CD4-positive, alpha-beta memory T cell (primary cell): ENCODE results near the gene ANKRD39. TPM values are rescaled to one million over a fixed set of nuclear protein-coding genes. Genes with fewer than 3 reads are reported as not detected.

Source experiments
- CTCF ChIA-PET: fragments of 350-600 bp; sonication (Branson Sonifier 250); formaldehyde crosslinking; loops from one replicate; lab custom pipeline; 2021; ENCODE audit warnings: inconsistent platforms; ENCODE audit not compliant: partially characterized antibody; lab: Charles Lee
- POLR2A ChIA-PET: fragments of 350-600 bp; sonication (Branson Sonifier 250); formaldehyde crosslinking; loops from one replicate; lab custom pipeline; 2021; ENCODE audit not compliant: partially characterized antibody; lab: Charles Lee
- DNase-seq, 5 donors: peaks; one replicate each; pipeline versions ENCODE4 v3.0.0 to v3.0.0-alpha.2; 2020 to 2022; ENCODE audit warnings: mixed read lengths in 1 of 5
- H3K27ac ChIP-seq: one replicate; pipeline ENCODE4 v1.7.0; 2013; ENCODE audit warnings: low read depth, low read length
- H3K27me3 ChIP-seq: 2 replicates; pipeline ENCODE4 v1.7.0; 2013; ENCODE audit warnings: mild to moderate bottlenecking, low read length, moderate library complexity; ENCODE audit not compliant: insufficient read depth
- H3K36me3 ChIP-seq: 2 replicates; pipeline ENCODE4 v1.7.0; 2013; ENCODE audit warnings: mild to moderate bottlenecking, low read length, moderate library complexity; ENCODE audit not compliant: insufficient read depth
- H3K4me1 ChIP-seq: 2 replicates; pipeline ENCODE4 v1.7.0; 2013; ENCODE audit warnings: mild to moderate bottlenecking, low read length, moderate library complexity; ENCODE audit not compliant: insufficient read depth
- H3K4me3 ChIP-seq, 2 donors: one replicate each; pipeline ENCODE4 v1.7.0; 2013; ENCODE audit warnings: low read length in 2 of 2, mild to moderate bottlenecking in 1 of 2
- H3K9me3 ChIP-seq, 2 donors: one replicate each; pipeline ENCODE4 v1.7.0; 2013; ENCODE audit warnings: low read length in 2 of 2, control low read depth in 1 of 2; ENCODE audit not compliant: control insufficient read depth in 1 of 2
- H3K27ac Mint-ChIP-seq, 7 donors: one replicate each; pipeline ENCODE4 v1.8.0; 2020 to 2021; ENCODE audit warnings: mixed read lengths in 7 of 7, mild to moderate bottlenecking in 6 of 7, inconsistent platforms in 3 of 7, moderate library complexity in 3 of 7
- H3K27me3 Mint-ChIP-seq, 2 donors: one replicate each; pipeline ENCODE4 v1.8.0; 2020 to 2021; ENCODE audit warnings: mixed read lengths in 2 of 2
- H3K36me3 Mint-ChIP-seq, 2 donors: one replicate each; pipeline ENCODE4 v1.8.0; 2020 to 2021; ENCODE audit warnings: mixed read lengths in 2 of 2, inconsistent platforms in 1 of 2, mild to moderate bottlenecking in 1 of 2
- H3K4me1 Mint-ChIP-seq, 4 donors: one replicate each; pipeline ENCODE4 v1.8.0; 2020 to 2021; ENCODE audit warnings: mixed read lengths in 4 of 4, mild to moderate bottlenecking in 1 of 4
- H3K4me3 Mint-ChIP-seq, 8 donors: one replicate each; pipeline ENCODE4 v1.8.0; 2020 to 2021; ENCODE audit warnings: mixed read lengths in 8 of 8, mild to moderate bottlenecking in 7 of 8, moderate library complexity in 6 of 8, inconsistent platforms in 3 of 8
- H3K9me3 Mint-ChIP-seq, 8 donors: one replicate each; pipeline ENCODE4 v1.8.0; 2020 to 2021; ENCODE audit warnings: mixed read lengths in 8 of 8, mild to moderate bottlenecking in 5 of 8, inconsistent platforms in 3 of 8, moderate library complexity in 1 of 8
- intact Hi-C: fragments of 100-400 bp; cut with micrococcal nuclease; formaldehyde crosslinking; loops from one replicate; pipeline ENCODE4 v1.15.1; 2023
- polyA plus RNA-seq, 2 donors: library from polyadenylated mRNA; unstranded; fragments of 300-500 nt; fragmentation: Illumina TruSeq; gene quantifications; one replicate each; pipeline ENCODE4 v1.2.3, GENCODE V29; 2021
- total RNA-seq, 2 experiments: library from RNA; stranded (reverse); gene quantifications; one replicate each; pipeline ENCODE4 v1.2.3, GENCODE V29; 2021

ANKRD39 gene
- total and polyA plus RNA-seq, 4 experiments from 2014 or later: 18.7 to 42.5 (median 24.4) TPM

DNA sequence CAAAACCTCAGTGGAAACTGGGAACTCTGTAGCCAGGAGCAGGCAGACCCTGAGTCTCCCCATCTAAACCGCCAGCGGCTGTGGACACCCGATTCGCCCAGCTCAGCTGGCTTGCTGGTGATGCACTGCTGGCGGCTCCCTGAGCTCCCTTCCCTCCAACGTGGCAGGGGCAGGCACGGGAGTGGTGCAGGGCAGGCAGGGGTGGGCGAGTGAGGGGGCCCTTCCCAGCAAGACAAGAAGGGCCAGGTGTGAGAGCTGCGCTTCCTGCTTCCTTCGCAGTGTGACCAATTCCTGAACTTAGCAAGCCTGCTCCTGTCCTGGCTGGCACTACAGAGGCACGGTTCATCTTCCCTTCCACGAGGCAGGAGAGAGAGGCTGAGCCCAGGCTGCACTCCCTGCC lies 24.4 kb upstream of the ANKRD39 start:
- Histone ChIP-seq H3K27ac (no peak overlapping the region), H3K9me3 (no peaks in the 10 kb centered on the region), H3K4me1 (no peaks in the 10 kb centered on the region), H3K4me3 (no peak overlapping the region), H3K36me3 (no peaks in the 10 kb centered on the region), H3K27me3 (no peaks in the 10 kb centered on the region)
- Mint-ChIP-seq H3K36me3 (no peaks in the 10 kb centered on the region), H3K27me3 (no peaks in the 10 kb centered on the region), H3K27ac (no peak overlapping the region), H3K4me1 (peaks cover 0 to 6% (median 1%) of the 10 kb centered on the region in 4 donors), H3K4me3 (no peak overlapping the region), H3K9me3 (no peaks in the 10 kb centered on the region)
- no peak for DNase-seq
- POLR2A ChIA-PET: interaction anchor here (0.8 to 1.4 kb wide), 3 partner anchors 9 to 32 kb away, joined by 3 to 4 read pairs (median 3); partner anchors contain the start of gene ANKRD39
- intact Hi-C loops: no loop called here
- CTCF ChIA-PET: interaction anchor here (0.7 to 0.8 kb wide), 2 partner anchors 9 to 69 kb away, joined by 3 read pairs; no protein-coding TSS in a partner anchor

DNA sequence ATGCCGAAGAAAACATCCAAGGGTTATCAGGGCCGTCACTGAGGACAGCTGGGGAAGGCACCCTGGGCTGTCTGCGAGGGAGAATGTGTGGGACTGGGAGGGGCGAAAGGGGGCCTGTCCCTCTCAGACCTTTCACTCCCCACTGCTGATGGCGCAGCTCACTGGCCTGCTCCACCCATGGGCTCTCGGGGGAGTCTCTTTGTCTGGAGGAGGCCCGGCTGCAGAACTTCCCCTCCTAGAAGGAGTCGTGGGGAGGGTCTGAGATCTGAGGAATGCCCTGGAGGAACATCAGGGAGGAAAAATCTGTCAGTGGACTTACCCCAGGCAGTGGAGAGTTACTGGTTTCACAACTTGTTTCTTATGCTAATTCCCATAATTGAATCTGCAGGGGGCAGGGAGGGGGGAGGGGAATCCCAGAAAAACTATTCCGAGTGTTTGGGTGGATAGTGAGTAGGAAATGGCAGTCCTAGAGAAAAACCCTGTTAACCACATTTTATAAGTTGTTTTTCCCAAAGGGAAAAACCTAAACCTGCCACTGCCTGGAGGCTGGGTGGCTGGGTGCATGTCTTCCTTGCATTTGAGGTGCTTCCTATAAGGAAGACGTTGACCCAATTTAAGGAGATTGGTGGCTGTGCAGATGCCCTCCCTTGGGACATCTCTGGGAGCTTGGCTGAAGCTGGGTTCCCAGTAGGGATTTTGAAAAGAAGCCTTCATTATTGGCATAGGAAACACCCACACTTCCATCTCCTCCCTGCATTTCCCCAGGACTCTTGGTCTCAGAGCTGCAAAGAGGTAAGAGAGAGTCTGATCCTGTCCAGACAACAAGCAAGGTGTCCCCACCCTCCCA lies 23.8 kb upstream of the ANKRD39 start:
- no peak overlapping the region for H3K4me3 Mint-ChIP-seq
- H3K4me1 ChIP-seq: no peaks in the 10 kb centered on the region
- intact Hi-C loops: no loop called here
- no peak for DNase-seq
- H3K9me3 ChIP-seq: no peaks in the 10 kb centered on the region
- CTCF ChIA-PET: interaction anchor here (0.7 to 0.8 kb wide), 2 partner anchors 8 to 70 kb away, joined by 3 read pairs; no protein-coding TSS in a partner anchor
- POLR2A ChIA-PET: interaction anchor here (0.8 to 1.4 kb wide), 5 partner anchors 8 to 32 kb away, joined by 3 to 4 read pairs (median 3); partner anchors contain the start of gene ANKRD39
- no peak overlapping the region for H3K27ac Mint-ChIP-seq
- no peaks in the 10 kb centered on the region for H3K36me3 Mint-ChIP-seq
- peaks cover 0 to 5% (median 1%) of the 10 kb centered on the region in 4 donors for H3K4me1 Mint-ChIP-seq
- no peak overlapping the region for H3K27ac ChIP-seq
- H3K27me3 Mint-ChIP-seq: no peaks in the 10 kb centered on the region
- H3K27me3 ChIP-seq: no peaks in the 10 kb centered on the region
- no peaks in the 10 kb centered on the region for H3K9me3 Mint-ChIP-seq
- no peak overlapping the region for H3K4me3 ChIP-seq
- H3K36me3 ChIP-seq: no peaks in the 10 kb centered on the region

DNA sequence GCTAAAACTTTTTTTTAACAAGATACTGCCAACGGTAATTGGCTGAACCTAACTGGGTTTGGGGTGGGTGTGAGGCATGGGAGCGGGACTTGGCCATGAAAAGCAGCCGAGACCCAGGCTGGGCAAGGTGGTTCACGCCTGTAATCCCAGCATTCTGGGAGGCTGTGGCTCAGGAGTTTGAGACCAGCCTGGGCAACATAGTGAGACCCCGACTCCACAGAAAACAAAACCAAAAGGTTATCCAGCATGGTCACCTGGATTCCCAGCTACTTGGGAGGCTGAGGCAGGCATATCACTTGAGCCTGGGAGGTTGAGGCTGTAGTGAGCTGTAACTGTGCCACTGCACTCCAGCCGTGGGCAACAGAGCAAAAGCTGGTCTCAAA lies 23.1 kb upstream of the ANKRD39 start:
- Mint-ChIP-seq H3K4me1 (peaks cover 0 to 7% (median 1%) of the 10 kb centered on the region in 4 donors), H3K9me3 (no peaks in the 10 kb centered on the region), H3K27me3 (no peaks in the 10 kb centered on the region), H3K27ac (no peak overlapping the region), H3K4me3 (no peak overlapping the region), H3K36me3 (no peaks in the 10 kb centered on the region)
- no peak overlapping the region for H3K4me3 ChIP-seq
- no peak for DNase-seq
- intact Hi-C loops: no loop called here
- H3K27ac ChIP-seq: no peak overlapping the region
- H3K27me3 ChIP-seq: no peaks in the 10 kb centered on the region
- ChIA-PET CTCF (no interaction called here), POLR2A (interaction anchor here (0.8 to 1.7 kb wide), 3 partner anchors 10 to 12 kb away, joined by 3 to 5 read pairs (median 4); no protein-coding TSS in a partner anchor)
- no peaks in the 10 kb centered on the region for H3K36me3 ChIP-seq
- H3K9me3 ChIP-seq: no peaks in the 10 kb centered on the region
- no peaks in the 10 kb centered on the region for H3K4me1 ChIP-seq

GRCh38 chr2:96879545-96880040 lies 21.8 kb upstream of the ANKRD39 start:
- no peak overlapping the region for H3K4me3 Mint-ChIP-seq
- no peak for DNase-seq
- H3K9me3 ChIP-seq: no peaks in the 10 kb centered on the region
- H3K4me1 Mint-ChIP-seq: peaks cover 2 to 13% (median 7%) of the 10 kb centered on the region in 4 donors
- POLR2A ChIA-PET: interaction anchor here (0.5 to 1.7 kb wide), 5 partner anchors 11 to 71 kb away, joined by 3 to 5 read pairs (median 3); no protein-coding TSS in a partner anchor
- H3K27me3 Mint-ChIP-seq: no peaks in the 10 kb centered on the region
- H3K36me3 Mint-ChIP-seq: no peaks in the 10 kb centered on the region
- CTCF ChIA-PET: interaction anchor here (0.8 to 1.9 kb wide), 3 partner anchors 9 to 71 kb away, joined by 4 to 5 read pairs (median 4); partner anchors contain the start of gene ANKRD39
- no peak overlapping the region for H3K4me3 ChIP-seq
- H3K9me3 Mint-ChIP-seq: no peaks in the 10 kb centered on the region
- intact Hi-C loops: no loop called here
- H3K27ac Mint-ChIP-seq: peak overlapping the region in 2 of 7 donors; percentile 14 to 34
- H3K4me1 ChIP-seq: peaks cover 3% of the 10 kb centered on the region
- H3K27me3 ChIP-seq: no peaks in the 10 kb centered on the region
- no peaks in the 10 kb centered on the region for H3K36me3 ChIP-seq
- no peak overlapping the region for H3K27ac ChIP-seq

GRCh38 chr2:96878796-96879544 lies 21.2 kb upstream of the ANKRD39 start:
- Histone ChIP-seq H3K4me3 (no peak overlapping the region), H3K4me1 (peaks cover 10% of the 10 kb centered on the region), H3K9me3 (no peaks in the 10 kb centered on the region), H3K27ac (no peak overlapping the region), H3K36me3 (no peaks in the 10 kb centered on the region), H3K27me3 (no peaks in the 10 kb centered on the region)
- intact Hi-C loops: no loop called here
- POLR2A ChIA-PET: interaction anchor here (0.5 to 1.7 kb wide), 3 partner anchors 11 to 14 kb away, joined by 3 to 5 read pairs (median 3); no protein-coding TSS in a partner anchor
- Mint-ChIP-seq H3K27ac (no peak overlapping the region), H3K4me3 (no peak overlapping the region), H3K4me1 (peaks cover 5 to 19% (median 13%) of the 10 kb centered on the region in 4 donors), H3K9me3 (no peaks in the 10 kb centered on the region), H3K27me3 (no peaks in the 10 kb centered on the region), H3K36me3 (no peaks in the 10 kb centered on the region)
- no peak for DNase-seq
- CTCF ChIA-PET: interaction anchor here (1.1 to 1.9 kb wide), 2 partner anchors 8 to 21 kb away, joined by 4 to 5 read pairs; partner anchors contain the start of gene ANKRD39

DNA sequence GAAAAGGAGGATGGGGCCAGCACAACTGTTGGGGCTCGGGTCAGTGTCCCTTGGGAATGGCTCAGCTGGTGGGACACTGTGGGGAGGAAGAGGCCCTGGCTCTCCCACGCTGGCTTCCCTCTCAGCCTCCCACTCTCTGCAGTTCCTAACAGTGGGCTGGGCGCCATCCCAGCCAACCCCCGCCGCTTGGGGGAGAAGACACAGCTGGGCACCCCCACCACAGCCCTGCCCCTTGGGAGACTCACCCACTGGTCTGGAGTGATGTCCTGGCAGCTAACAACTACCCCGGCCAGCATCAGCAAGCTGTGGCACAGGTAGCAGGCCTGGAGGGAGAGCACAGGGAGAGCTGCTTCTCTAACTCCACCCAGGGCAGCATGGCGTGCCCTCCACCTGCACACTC lies 20.4 kb upstream of the ANKRD39 start:
- no peaks in the 10 kb centered on the region for H3K27me3 ChIP-seq
- no peaks in the 10 kb centered on the region for H3K9me3 Mint-ChIP-seq
- no peak overlapping the region for H3K4me3 Mint-ChIP-seq
- peak overlapping the region in 1 of 7 donors; percentile 69 for H3K27ac Mint-ChIP-seq
- ChIA-PET CTCF (interaction anchor here (1.1 to 1.4 kb wide), 2 partner anchors 10 to 13 kb away, joined by 3 read pairs; no protein-coding TSS in a partner anchor), POLR2A (interaction anchor here (1.6 kb wide), 1 partner anchor 12 kb away, joined by 5 read pairs; no protein-coding TSS in a partner anchor)
- peaks cover 8 to 27% (median 20%) of the 10 kb centered on the region in 4 donors for H3K4me1 Mint-ChIP-seq
- no peaks in the 10 kb centered on the region for H3K9me3 ChIP-seq
- no peak overlapping the region for H3K27ac ChIP-seq
- H3K27me3 Mint-ChIP-seq: no peaks in the 10 kb centered on the region
- intact Hi-C loops: no loop called here
- DNase-seq: no peak
- no peaks in the 10 kb centered on the region for H3K36me3 Mint-ChIP-seq
- H3K4me1 ChIP-seq: peaks cover 18% of the 10 kb centered on the region
- H3K36me3 ChIP-seq: no peaks in the 10 kb centered on the region
- no peak overlapping the region for H3K4me3 ChIP-seq
